Esophagus muscularis mucosa (tissue), 4 donors: ENCODE results near the gene ADH1B.

Source experiments
- EP300 ChIP-seq: sonication (generic); formaldehyde crosslinking; IDR thresholded peaks from one replicate; pipeline ENCODE4 v1.6.1; 2017; ENCODE audit warnings: antibody characterized with exemption
- POLR2A ChIP-seq: fragments of 450-650 bp; IDR thresholded peaks from one replicate; pipeline ENCODE4 v1.6.1; 2017; ENCODE audit warnings: antibody characterized with exemption, moderate library complexity, mild to moderate bottlenecking, low read depth
- POLR2AphosphoS5 ChIP-seq, 2 donors: sonication (generic); formaldehyde crosslinking; IDR thresholded peaks; one replicate each; pipeline ENCODE4 v1.6.1; 2017; ENCODE audit warnings: antibody characterized with exemption in 2 of 2
- TF ChIP-seq, protein P1 (sequence below), 3 experiments: fragments of 200-600 bp in 2 of 3; fragments of 450-650 bp in 1 of 3; sonication (generic) in 2 of 3; IDR thresholded peaks; one replicate each; pipeline ENCODE4 v1.5.1; 2017 to 2019; ENCODE audit warnings: antibody characterized with exemption in 3 of 3, mild to moderate bottlenecking in 2 of 3, moderate library complexity in 1 of 3

DNA sequence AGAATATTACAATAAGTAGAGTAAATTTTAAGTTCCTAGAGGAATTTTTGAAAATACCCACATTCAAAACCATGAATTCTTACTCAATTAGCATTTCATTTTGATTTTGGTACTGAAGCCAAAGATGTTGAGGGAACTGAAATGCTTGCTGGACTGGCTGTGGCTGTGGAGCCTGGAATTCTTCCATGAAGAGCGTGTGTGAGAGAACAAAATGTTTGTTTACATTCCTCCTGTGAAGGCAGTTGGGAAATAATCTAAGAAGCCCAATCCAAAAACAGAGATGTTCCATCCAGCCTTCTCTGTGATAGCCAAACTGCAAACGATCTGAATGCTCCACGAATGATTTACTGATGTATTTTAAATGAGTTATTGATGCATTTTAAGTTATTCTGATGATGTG lies 3.8 kb upstream of the ADH1B start:
- TF ChIP-seq, protein P1, sequence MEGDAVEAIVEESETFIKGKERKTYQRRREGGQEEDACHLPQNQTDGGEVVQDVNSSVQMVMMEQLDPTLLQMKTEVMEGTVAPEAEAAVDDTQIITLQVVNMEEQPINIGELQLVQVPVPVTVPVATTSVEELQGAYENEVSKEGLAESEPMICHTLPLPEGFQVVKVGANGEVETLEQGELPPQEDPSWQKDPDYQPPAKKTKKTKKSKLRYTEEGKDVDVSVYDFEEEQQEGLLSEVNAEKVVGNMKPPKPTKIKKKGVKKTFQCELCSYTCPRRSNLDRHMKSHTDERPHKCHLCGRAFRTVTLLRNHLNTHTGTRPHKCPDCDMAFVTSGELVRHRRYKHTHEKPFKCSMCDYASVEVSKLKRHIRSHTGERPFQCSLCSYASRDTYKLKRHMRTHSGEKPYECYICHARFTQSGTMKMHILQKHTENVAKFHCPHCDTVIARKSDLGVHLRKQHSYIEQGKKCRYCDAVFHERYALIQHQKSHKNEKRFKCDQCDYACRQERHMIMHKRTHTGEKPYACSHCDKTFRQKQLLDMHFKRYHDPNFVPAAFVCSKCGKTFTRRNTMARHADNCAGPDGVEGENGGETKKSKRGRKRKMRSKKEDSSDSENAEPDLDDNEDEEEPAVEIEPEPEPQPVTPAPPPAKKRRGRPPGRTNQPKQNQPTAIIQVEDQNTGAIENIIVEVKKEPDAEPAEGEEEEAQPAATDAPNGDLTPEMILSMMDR (IDR thresholded peaks at IDR 0.05): no peak
- no peak for TF ChIP-seq POLR2A
- TF ChIP-seq POLR2AphosphoS5 (IDR thresholded peaks at IDR 0.05): peak; percentile 86 to 89
- peak; percentile 79 for TF ChIP-seq EP300
